Mucosa of descending colon (tissue), 3 donors: ENCODE data around the gene MYO16. TPM values are rescaled to one million over a fixed set of nuclear protein-coding genes. Genes with fewer than 3 reads are reported as not detected.

ENCODE experiments used
- ATAC-seq: fragments of 200-7000 bp; cut with Tn5 transposase; one replicate; pipeline ENCODE4 v1.9.1; 2020; ENCODE audit warnings: mild to moderate bottlenecking, moderate library complexity
- DNase-seq, 3 donors: peaks; one replicate each; pipeline ENCODE4 v3.0.0-alpha.2; 2020
- H3K36me3 ChIP-seq: fragments of 200-600 bp; one replicate; pipeline ENCODE4 v1.8.0; 2021; ENCODE audit warnings: low read depth, mild to moderate bottlenecking
- H3K4me1 ChIP-seq: fragments of 200-600 bp; one replicate; pipeline ENCODE4 v1.8.0; 2021; ENCODE audit warnings: low read depth, mild to moderate bottlenecking
- H3K4me3 ChIP-seq: fragments of 200-600 bp; one replicate; pipeline ENCODE4 v1.8.0; 2021; ENCODE audit warnings: mild to moderate bottlenecking
- H3K9me3 ChIP-seq: fragments of 200-600 bp; one replicate; pipeline ENCODE4 v1.8.0; 2021; ENCODE audit warnings: mild to moderate bottlenecking
- CTCF ChIP-seq: fragments of 200-600 bp; IDR thresholded peaks from one replicate; pipeline ENCODE4 v1.8.0; 2022; ENCODE audit warnings: antibody characterized with exemption, mild to moderate bottlenecking
- intact Hi-C, 2 donors: fragments of 100-400 bp; cut with DNase I in 1 of 2; cut with micrococcal nuclease in 1 of 2; formaldehyde crosslinking; loops; one replicate each; pipeline versions ENCODE4 v1.11.0 to v1.11.1; 2022; cut with DNase I, micrococcal nuclease
- total RNA-seq, 3 donors: library from RNA; stranded (reverse); fragmentation: NEBNext Ultra II Directional in 2 of 3; extraction: Animal tissue kit (Norgen Biotek cat#: 25700) in 2 of 3; gene quantifications; one replicate each; pipeline versions ENCODE4 v1.2.1 to v1.2.4, GENCODE V29; 2021 to 2023
- donor health status: DM: no; HTN: no; CAD: no; lungs with moderate emphysema.
- donor health status: DM: no; HTN: no; CAD: no.
- donor health status: DM: no; HTN: yes; CAD: no.

Gene MYO16
- total RNA-seq, 3 donors from 2014 or later: 0.06 TPM; not detected in 2

GRCh38 chr13:109163037-109163379, 533.6 kb downstream of the MYO16 start:
- TF ChIP-seq CTCF: no peak
- Histone ChIP-seq H3K9me3 (no peaks in the 10 kb centered on the region), H3K4me3 (no peak overlapping the region), H3K4me1 (no peaks in the 10 kb centered on the region), H3K36me3 (no peaks in the 10 kb centered on the region)
- ATAC-seq: no peak
- intact Hi-C loops: no loop called here
- no peak for DNase-seq

- DNase-seq: no peak
- H3K4me3 ChIP-seq: no peak overlapping the region
- intact Hi-C loops: no loop called here
- no peak for TF ChIP-seq CTCF
- no peaks in the 10 kb centered on the region for H3K9me3 ChIP-seq
- H3K4me1 ChIP-seq: no peaks in the 10 kb centered on the region
- no peak for ATAC-seq
- H3K36me3 ChIP-seq: no peaks in the 10 kb centered on the region
Observed at GRCh38 chr13:109165417-109165904, 536.0 kb downstream of the MYO16 start.

GRCh38 chr13:109166804-109167203, 537.4 kb downstream of the MYO16 start:
- Histone ChIP-seq H3K36me3 (no peaks in the 10 kb centered on the region), H3K4me3 (no peak overlapping the region), H3K4me1 (no peaks in the 10 kb centered on the region), H3K9me3 (no peaks in the 10 kb centered on the region)
- intact Hi-C loops: no loop called here
- DNase-seq: no peak
- ATAC-seq: no peak
- no peak for TF ChIP-seq CTCF

GRCh38 chr13:109172136-109172535, 542.7 kb downstream of the MYO16 start:
- Histone ChIP-seq H3K36me3 (no peaks in the 10 kb centered on the region), H3K4me1 (no peaks in the 10 kb centered on the region), H3K4me3 (no peak overlapping the region), H3K9me3 (no peaks in the 10 kb centered on the region)
- no peak for TF ChIP-seq CTCF
- intact Hi-C loops: no loop called here
- DNase-seq (no peak), ATAC-seq (no peak)

- no peaks in the 10 kb centered on the region for H3K4me1 ChIP-seq
- H3K4me3 ChIP-seq: no peak overlapping the region
- no peak for TF ChIP-seq CTCF
- ATAC-seq (no peak), DNase-seq (no peak)
- no peaks in the 10 kb centered on the region for H3K36me3 ChIP-seq
- intact Hi-C loops: no loop called here
- no peaks in the 10 kb centered on the region for H3K9me3 ChIP-seq
Observed at GRCh38 chr13:109175666-109176065, 546.3 kb downstream of the MYO16 start.

GRCh38 chr13:109180905-109181425, 551.6 kb downstream of the MYO16 start:
- intact Hi-C loops: no loop called here
- Histone ChIP-seq H3K9me3 (no peaks in the 10 kb centered on the region), H3K4me3 (no peak overlapping the region), H3K4me1 (no peaks in the 10 kb centered on the region), H3K36me3 (no peaks in the 10 kb centered on the region)
- no peak for ATAC-seq
- DNase-seq: no peak
- TF ChIP-seq CTCF: no peak
